AG09309 (cell line): Measurements from ENCODE around the gene MAMDC2.

Experiments used
- DNase-seq: peaks from one replicate; pipeline ENCODE4 v3.0.0-alpha.2; 2010; ENCODE audit warnings: low read depth
- H3K4me3 ChIP-seq: 2 replicates; pipeline ENCODE4 v1.5.1; 2011; ENCODE audit warnings: mild to moderate bottlenecking, low read depth, low read length, moderate library complexity; ENCODE audit not compliant: control insufficient read depth
- TF ChIP-seq, protein P1 (sequence below): IDR thresholded peaks from 2 replicates; pipeline ENCODE4 v1.5.1; 2011; ENCODE audit warnings: mild to moderate bottlenecking, low read depth, low read length, inconsistent platforms; ENCODE audit not compliant: insufficient read depth, control insufficient read depth; ENCODE audit errors: missing control alignments

MAMDC2 gene

DNA sequence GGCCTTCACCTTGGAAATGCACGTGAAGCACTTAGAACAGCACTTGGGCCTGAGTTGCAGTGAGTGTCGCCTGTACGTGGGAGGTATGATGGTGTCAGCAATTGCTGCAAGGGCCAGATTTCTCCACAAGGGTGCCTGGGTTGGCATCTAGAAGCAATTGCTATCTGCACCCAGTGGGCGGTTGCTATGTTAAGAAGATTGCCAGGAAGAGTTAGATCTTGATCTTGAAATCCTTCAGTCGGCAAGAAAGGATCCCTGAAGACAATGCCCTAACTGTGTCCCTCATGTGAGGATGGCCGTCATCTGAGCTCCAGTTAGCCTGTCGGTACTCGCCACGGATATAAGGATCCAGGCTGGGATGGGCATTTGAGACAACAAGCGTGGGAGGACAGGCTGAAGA lies 62.9 kb downstream of the MAMDC2 start:
- H3K4me3 ChIP-seq = no peak overlapping the region
- DNase-seq = no peak
- TF ChIP-seq, protein P1, sequence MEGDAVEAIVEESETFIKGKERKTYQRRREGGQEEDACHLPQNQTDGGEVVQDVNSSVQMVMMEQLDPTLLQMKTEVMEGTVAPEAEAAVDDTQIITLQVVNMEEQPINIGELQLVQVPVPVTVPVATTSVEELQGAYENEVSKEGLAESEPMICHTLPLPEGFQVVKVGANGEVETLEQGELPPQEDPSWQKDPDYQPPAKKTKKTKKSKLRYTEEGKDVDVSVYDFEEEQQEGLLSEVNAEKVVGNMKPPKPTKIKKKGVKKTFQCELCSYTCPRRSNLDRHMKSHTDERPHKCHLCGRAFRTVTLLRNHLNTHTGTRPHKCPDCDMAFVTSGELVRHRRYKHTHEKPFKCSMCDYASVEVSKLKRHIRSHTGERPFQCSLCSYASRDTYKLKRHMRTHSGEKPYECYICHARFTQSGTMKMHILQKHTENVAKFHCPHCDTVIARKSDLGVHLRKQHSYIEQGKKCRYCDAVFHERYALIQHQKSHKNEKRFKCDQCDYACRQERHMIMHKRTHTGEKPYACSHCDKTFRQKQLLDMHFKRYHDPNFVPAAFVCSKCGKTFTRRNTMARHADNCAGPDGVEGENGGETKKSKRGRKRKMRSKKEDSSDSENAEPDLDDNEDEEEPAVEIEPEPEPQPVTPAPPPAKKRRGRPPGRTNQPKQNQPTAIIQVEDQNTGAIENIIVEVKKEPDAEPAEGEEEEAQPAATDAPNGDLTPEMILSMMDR = no peak

DNA sequence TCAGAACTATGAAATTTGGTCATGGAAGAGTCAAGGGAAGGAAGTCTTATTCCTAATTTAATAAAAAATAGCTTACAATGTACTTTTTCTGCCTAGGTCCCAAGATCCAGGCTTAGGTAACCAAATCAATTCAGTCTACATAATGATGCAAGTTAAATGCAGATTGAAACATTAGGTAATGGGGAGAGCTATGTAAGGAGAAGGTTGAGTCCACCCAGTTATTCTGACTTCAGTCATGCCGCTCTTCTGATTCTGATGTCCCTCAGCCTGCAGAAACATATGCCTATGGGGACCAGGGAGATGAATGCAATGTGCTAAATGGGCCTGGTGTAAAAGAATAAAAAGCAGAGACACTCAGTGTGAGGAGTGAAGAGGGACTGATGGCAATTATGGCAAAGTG lies 63.9 kb downstream of the MAMDC2 start:
- TF ChIP-seq, protein P1 = no peak
- DNase-seq = no peak
- H3K4me3 ChIP-seq = no peak overlapping the region

GRCh38 chr9:70108181-70108580 lies 64.5 kb downstream of the MAMDC2 start:
- no peak for DNase-seq
- H3K4me3 ChIP-seq = no peak overlapping the region
- TF ChIP-seq, protein P1 = no peak

DNA sequence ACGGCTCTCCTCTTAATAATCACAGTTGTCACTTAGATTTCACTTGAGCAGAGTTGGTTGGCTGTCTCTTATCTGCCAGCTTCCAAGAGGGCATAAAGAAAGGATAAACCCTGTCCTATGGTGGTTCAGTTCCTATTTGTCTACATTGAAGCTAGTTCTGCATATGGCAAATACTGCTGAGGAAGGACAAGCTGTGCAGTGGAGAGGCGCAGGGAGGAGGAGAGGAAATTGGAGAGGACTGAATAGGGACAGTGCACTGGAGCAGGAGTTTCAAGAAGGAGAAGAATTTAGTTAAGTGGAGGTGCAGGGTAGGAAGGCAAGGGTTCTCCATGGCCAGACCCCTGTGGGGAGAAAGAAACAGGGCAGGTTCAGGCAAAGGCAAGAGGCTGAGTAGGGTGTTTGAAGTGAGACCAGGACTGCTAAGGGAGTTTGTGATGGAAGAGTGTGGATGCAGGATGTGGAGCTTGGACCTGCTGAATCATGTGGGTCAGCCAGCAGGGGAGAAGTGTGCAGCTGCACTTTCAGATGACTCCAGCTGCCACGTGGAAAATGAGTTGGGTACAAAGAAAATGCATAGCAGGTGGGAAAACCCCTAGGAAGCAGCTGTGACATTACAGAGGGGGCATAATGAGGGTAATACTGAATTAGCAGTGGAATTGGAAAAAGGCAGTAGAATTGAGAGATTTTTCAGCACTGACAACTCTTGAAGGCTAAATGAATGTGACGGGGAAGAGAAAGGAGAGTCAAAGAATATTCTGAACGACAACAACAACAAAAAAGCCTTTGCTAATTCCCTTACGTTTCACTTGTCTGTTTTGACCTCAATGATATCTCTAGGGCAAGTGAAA lies 66.8 kb downstream of the MAMDC2 start:
- DNase-seq = no peak
- H3K4me3 ChIP-seq = no peak overlapping the region

GRCh38 chr9:70111042-70111602 lies 67.5 kb downstream of the MAMDC2 start:
- DNase-seq = no peak
- H3K4me3 ChIP-seq = no peak overlapping the region
- TF ChIP-seq, protein P1 = peak; percentile 90

More for the DNA sequence above, 66.8 kb downstream of the MAMDC2 start:
- TF ChIP-seq, protein P1 = no peak

- H3K4me3 ChIP-seq = no peak overlapping the region
- no peak for DNase-seq
- TF ChIP-seq, protein P1 = no peak
Observed at GRCh38 chr9:70111641-70112236, 68.1 kb downstream of the MAMDC2 start.
